ENCODE results near the gene NCAPD2.
"Not testable (repeated sequence)": the region's sequence is repeated elsewhere in the genome, so short reads cannot be mapped to it uniquely, and the experiment has no call there.

NCAPD2 gene

DNA sequence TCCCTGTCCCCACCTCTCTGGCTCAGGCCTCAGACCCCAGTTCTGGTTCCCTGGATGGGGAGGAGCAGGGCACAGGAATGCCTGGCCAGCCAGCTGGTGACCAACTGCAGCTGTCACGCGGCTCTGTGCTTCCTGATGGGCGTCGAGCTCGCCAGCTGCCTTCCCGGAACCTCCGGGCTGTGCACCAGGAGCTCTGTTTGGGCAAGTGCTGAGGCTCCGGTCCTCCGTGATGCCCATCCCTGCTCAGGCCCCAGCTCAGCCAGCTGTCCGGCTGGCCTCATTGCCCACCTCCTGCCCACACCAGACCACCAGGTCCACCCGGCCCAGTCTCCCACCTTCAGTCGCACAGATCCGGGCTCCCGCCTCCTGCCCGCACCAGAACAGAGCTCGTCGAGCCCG, 57.2 kb downstream of the NCAPD2 start:
- no peak for DNase-seq

GRCh38 chr12:6551496-6552139, 57.7 kb downstream of the NCAPD2 start:
- DNase-seq, result no peak

GRCh38 chr12:6552140-6552551, 58.2 kb downstream of the NCAPD2 start:
- no peak for DNase-seq

- DNase-seq, result no peak
Observed at GRCh38 chr12:6553051-6553868, 59.4 kb downstream of the NCAPD2 start.

GRCh38 chr12:6554168-6555017, 60.5 kb downstream of the NCAPD2 start:
- peak; percentile 59 to 66 for DNase-seq

DNA sequence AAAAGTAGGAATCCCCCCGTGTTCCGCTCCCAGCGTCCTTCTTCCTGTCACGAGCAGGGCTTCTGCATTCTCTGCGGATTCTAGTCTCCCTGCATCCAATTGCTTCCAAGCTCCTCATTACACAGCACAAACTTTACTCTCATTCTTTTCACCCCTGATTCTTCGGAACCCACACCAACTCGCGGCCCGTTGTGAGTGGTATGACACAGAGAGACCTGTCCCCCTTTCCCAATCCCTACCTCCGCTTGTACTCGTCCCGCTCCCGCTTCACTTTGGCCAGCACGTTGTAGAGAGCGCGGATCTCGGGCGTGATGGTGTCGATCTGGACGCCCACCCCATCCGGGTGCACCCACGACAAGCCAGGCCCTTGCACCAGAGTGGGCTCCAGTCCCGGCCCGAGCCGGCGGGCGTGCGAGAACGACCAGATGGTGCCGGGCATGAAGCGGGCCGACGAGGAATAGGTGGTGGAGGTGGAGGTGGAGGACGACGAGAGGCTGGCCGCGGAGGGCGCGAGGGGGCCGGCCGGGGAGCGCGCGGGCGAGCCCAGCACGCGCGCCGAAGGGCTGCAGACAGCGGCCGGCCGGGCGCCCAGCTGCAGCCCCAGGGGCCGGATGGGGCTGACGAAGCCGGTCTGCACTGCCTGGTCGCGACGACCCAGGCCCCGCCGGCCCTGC, 61.3 kb downstream of the NCAPD2 start:
- DNase-seq, result no peak

DNA sequence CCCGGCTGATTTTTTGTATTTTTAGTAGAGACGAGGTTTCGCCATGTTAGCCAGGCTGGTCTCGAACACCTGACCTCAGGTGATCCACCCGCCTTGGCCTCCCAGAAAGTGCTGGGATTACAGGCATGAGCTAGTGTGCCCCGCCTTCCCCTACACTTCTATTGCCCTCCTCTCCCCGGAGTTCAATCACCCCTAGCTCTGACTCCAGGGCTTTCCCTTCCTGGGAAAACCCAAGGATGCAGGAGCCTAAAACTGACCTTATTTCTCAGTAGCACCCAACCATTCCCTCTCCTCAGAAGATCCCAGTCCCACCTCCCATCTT, 62.6 kb downstream of the NCAPD2 start:
- not testable (repeated sequence) for DNase-seq

- DNase-seq, result no peak
Observed at GRCh38 chr12:6556857-6557256, 63.0 kb downstream of the NCAPD2 start.

DNA sequence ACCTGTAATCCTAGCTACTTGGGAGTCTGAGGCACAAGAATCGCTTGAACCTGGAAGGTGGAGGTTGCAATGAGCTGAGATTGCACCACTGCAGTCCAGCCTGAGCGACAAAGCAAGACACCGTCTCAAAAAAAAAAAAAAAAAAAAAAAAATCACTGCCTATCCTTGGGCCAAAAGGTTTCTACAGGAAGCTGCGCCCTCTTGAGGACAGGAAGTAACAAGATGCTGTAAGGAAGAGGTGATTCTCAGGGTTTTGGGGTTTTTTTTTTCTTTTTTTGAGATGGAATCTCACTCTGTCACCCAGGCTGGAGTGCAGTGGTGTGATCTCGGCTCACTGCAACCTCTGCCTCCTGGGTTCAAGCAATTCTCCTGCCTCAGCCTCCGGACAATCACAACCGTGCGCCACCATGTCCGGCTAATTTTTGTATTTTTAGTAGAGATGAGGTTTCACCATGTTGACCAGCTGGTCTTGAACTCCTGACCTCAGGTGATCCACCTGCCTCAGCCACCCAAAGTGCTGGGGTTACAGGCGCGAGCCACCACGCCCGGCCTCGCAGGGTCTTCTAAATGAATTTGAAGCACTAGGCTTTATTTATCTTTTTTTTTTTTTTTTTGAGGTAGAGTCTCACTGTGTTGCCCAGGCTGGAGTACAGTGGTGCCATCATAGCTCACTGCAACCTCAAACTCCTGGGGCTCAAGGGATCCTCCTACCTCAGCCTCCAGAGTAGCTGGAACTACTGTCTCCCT, 64.3 kb downstream of the NCAPD2 start:
- peak in 1 of 2 experiments; percentile 40 for DNase-seq

- no peak for DNase-seq
Observed at GRCh38 chr12:6559500-6559899, 65.6 kb downstream of the NCAPD2 start.

DNA sequence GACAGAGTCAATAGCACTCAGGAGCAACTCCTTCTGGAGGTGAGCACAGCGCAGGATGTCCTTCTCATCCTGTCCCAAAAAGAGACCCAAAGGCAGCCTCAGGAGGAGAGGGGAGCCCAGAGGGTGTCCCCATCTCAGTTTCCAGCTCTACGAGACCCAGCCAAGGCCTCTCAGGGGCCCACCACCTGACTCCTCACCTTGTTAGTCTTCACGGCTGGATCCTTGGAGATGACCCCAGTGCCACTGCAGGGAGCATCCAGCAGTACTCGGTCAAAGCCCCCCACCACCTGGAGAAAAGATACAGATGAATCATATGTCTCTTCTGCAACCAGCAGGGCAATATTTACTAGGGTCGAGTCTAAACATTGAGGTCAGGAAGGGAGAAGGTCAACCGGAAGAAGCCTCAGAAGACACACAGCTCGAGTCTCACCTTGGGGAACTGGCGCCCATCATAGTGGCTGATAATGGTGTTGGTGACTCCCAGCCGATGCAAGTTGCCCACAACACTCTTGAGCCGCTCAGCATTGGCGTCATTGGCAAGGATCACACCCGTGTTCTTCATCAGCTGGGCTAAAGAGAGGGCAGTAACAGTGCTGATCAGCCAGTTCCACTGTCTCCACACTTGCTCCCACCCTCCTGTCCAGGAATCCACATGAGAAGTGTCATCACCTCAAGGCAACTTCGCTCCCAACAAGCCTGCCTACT, 66.8 kb downstream of the NCAPD2 start:
- no peak for DNase-seq

DNA sequence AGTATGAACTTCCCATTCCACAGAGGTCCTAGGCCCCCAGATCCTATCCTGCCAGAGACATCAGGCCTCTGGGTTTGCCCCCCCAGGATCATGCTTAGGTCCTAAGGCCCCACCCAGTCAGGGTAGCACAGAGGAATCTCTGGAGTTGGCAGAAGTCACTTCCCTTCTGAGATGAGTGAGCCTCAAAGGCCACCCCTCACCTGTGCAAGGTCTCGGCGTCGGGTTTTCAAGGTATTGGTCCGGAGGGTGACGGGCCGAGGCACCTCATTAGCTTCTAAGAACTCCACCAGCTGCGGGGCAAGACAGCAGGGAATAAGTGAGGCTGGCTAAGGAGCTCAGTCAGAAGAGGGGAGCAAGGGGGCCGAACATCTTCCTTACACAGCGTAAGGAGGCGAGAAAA, 69.0 kb downstream of the NCAPD2 start:
- no peak for DNase-seq

- peak; percentile 41 to 64 for DNase-seq
Observed at GRCh38 chr12:6563448-6564050, 69.6 kb downstream of the NCAPD2 start.

- no peak for DNase-seq
Observed at GRCh38 chr12:6567112-6567670, 73.3 kb downstream of the NCAPD2 start.

DNA sequence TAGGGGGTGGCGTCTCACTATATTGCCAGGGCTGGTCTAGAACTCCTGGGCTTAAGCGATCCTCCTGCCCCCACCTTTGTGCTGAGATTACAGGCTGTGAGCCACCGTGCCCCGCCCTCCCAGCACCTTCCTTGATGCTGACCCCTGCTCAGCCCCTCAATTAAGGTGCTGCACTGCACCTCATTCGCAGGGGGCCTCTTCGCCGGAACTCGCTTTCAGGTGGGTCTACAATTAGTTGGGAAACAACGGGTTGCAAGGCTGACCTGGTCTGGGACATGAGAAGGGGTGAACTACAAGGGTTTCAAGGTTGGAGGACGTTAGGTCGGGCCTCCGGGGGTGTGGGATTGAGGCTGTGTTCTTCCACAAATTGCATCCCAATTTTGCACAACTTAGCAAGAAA, 75.4 kb downstream of the NCAPD2 start:
- DNase-seq, result no peak

- no peak for DNase-seq
Observed at GRCh38 chr12:6569786-6570185, 75.9 kb downstream of the NCAPD2 start.

DNA sequence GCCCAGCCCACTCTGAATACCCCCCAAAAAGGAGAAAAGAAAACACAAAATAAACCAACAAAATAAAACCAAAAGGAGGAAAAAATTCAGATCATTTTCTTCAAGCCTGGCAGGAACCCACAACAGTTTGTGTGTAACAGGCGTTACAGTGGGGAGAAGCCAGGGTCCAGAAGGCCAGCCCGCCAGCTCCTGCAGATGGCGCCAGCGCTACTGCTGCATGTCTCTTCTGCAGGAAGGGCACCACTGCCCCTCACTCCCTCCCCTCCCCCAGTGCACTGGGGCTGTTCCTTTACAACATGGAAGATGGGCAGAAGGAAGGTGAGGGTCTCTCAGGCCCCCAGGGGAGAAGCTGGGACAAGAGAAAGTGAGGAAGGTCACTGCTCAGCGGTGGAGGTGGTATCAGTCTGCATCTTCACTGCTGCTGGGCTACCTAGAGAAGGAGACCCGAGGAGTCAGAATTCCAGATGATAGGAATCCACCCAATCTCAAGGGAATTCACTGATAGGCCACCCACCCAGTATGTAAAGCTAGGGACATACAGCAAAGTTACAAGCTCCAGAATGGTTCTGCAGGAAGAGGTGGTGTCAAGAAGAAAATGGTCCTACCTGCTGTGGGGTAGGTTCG, 76.5 kb downstream of the NCAPD2 start:
- peak; percentile 19 to 47 for DNase-seq

- no peak for DNase-seq
Observed at GRCh38 chr12:6573001-6573400, 79.1 kb downstream of the NCAPD2 start.

- DNase-seq, result no peak
Observed at GRCh38 chr12:6574576-6575295, 80.8 kb downstream of the NCAPD2 start.

DNA sequence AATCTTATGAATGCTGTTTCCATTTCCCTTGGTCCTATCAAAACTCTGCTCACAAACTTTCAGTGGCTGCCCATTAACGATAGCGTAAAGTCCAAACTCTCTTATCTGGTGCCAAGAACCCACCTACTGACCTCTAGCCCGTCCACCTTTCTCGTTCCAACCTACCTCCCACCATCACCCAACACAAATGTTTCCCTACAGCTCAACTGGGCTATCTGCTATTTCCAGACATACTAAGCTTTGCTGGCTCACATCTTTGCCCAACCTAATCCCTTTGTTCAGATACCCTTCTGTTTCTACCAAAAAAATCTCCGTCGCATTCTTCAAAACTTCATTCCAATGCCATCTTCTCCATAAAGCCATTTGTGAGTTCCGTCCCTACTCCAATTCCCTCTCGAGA, 81.7 kb downstream of the NCAPD2 start:
- no peak for DNase-seq

Data from stimulated activated CD4-positive, alpha-beta T cell treated with anti-CD3 and anti-CD28 coated beads, Interleukin-4, amount 100 ng/mL, for 4 hours (primary cell).